ENCODE results near the gene TEX51.

TEX51 gene

DNA sequence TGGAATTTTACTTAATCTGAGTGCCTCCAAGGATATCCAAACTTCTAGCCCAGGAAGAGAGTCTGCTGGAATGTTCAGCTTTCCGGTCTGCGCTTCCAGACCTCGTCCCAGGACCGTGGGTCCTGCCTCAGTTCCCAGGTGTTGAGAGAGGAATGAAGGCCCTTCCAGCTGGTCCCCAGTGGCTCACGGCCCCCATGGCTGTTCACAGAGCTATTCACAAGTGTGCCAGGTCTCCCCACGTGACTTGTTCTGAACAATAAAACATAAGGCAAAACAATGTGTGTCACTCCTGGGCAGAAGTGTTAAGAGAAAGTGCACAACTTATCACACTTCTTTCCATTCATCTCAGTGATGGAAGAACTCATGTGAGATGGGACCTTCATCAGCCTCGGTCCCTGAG is 20.1 kb upstream of the TEX51 start:
- no peak for DNase-seq (ENCODE audit: low read depth in 1 of 2, low spot score in 1 of 2)

DNA sequence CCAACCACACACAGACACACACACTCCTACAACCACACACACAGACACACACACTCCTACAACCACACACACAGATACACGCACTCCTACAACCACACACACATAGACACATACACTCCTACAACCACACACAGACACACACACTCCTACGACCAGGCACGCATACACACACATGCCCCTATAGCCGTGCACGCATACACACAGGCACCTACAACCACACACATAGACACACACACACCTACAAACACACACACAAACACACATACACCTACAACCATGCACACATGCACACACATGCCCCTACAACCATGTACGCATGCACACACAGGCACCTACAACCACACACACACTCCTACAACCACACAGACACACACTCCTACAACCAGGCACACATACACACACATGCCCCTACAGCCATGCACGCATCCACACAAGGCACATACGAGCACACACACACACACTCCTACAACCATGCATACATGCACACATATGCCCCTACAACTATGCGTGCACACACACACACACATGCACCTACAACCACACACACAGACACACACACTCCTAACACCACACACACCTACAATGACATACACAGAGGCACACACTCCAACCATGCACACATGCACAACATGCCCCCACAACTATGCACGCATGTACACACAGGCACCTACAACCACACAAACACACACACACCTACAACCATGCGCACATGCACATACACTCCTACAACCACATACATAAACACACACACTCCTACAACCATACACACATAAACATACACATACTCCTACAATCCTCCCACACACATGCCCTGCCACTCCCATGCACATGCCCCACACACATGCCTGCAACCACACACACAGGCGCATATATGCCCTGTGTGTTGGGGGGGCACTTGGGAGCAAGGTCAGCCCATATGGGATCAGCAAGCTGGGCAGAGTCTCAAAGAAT is 19.1 kb upstream of the TEX51 start:
- DNase-seq (ENCODE audit: low read depth in 1 of 2, low spot score in 1 of 2), result no peak

DNA sequence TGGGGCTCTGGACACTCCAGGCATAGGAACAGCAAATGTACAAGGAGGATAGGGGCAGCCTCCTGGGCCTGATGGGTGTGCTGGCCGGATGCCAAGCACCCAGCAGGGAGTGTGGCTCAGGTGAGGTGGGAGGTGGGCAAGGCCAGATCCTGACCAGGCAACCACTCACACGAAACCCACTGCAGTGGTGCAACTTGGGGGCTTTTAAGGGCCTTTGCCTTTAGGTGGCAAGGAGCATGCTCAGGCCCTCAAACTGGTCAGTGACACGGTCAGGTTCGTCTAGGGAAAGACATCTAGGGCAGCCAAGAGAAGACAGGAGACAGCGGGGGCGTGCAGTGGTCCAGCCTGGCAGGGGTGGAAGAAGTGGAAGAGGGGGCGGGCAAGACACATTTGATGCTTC is 18.4 kb upstream of the TEX51 start:
- no peak for DNase-seq (ENCODE audit: low read depth in 1 of 2, low spot score in 1 of 2)

DNA sequence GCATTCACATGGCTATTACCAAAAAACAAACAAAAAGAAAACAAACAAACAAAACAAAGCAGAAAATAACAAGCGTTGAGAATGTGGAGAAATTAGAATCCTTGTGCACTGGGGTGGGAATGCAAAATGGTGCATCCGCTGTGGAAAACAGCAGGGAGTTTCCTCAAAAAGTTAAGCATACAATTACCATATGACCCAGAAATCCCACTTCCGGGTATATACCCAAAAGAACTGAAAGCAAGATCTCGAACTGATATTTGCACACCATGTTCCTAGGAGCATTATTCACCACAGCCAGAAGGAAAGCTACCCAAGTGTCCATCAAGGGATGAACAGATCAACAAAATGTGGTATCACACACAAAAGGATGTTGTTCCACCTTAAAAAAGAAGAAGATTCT is 17.9 kb upstream of the TEX51 start:
- no peak for DNase-seq (ENCODE audit: low read depth in 1 of 2, low spot score in 1 of 2)

DNA sequence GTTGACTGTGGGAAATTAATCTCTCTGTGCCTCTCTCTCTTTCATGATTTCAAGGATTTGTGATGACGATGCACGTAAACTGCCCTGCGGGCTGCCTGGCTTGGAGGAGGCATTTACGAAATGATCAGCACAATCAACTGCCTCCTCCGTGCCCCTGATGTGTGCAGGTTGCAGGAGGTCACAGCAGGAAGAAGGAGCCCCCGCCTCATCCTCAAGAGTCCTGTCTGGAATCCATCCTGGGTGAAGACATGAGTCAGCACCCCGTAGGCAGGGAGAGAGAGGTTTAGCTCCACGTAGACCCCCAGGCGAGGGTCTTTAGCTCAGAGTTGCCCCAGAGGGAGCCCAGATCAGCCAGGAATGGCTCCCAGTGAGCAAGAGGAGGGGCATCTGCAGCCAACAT is 17.1 kb upstream of the TEX51 start:
- no peak for DNase-seq (ENCODE audit: low read depth in 1 of 2, low spot score in 1 of 2)

DNA sequence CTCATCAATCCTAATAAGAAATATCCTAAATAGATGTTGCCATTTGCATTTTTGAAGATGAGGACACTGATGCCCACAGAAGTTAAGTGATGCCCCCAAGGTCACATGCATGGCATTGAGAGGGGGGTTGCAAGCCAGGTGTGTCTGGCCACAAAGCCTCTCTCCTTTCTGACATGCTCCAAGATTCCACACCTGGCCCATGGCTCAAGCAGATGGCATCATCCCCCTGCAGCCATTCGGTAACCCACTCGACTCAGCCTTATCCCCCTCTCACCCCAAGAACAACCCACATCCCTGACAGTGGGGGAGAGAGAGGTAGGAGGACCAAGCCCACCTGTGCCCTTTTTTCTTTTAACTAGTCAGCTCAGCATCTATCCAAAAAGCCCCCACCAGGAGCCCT is 16.5 kb upstream of the TEX51 start:
- DNase-seq (ENCODE audit: low read depth in 1 of 2, low spot score in 1 of 2), result no peak

DNA sequence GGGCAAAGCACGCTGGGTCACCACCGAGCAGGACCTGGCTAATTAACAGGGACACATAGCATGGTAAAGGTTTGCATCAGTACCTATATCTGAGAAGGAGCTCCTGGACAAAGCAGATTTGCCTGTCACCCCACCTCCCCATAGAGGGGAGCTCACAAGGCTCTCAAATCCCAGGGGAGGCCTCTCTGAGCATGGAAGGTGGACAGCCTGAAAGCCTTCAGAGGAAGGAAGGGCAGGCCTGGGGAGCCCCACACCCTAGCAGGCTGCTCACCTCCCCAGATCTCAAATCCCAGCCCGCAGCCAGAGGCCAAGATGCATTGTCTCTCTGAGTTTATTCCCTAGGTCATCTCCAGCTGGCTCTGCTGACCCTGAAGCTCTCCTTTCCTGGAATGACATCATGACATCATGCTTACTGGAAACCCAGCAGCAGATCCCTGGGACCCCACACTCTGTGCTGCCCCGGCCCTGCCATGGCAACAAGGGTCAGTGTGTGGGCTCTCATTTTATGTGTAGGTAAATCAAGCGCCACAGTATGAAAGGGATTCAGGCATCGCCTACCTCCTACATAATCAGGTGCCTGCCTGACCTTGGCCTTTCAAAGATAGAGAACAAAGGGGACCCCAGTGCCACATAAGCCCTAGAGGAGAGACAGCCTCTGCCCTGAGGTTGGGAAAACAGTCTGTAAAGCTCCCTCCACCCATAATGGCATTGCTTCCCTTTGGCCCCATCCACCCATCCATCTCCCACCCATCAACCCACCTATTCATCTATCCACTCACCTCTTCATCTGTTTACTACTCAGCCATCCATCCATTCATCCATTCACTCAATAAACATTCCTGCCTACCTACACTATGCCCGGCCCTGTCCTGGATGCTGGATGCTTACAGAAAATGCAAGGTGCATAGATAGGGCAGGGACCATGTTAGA is 15.7 kb upstream of the TEX51 start:
- no peak for DNase-seq (ENCODE audit: low read depth in 1 of 2, low spot score in 1 of 2)

DNA sequence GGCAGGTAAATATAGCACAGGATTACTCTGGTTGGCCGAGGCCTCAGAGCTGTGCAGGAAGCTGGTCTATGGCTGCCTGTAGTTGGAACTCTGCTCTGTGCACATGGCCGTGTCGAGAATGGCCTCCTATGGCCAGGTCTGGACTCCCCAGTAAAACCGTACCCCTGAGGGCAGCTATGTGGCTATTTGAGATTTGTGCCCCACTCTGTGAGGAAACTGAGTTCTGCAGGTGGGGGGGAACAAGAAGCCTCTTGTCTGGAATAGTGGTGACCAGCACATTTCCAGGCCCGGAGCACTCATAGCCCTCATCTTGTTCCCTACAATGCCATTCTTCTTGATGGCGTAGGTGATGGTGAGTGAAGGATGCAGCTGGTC is 15.0 kb upstream of the TEX51 start:
- no peak for DNase-seq (ENCODE audit: low read depth in 1 of 2, low spot score in 1 of 2)

DNA sequence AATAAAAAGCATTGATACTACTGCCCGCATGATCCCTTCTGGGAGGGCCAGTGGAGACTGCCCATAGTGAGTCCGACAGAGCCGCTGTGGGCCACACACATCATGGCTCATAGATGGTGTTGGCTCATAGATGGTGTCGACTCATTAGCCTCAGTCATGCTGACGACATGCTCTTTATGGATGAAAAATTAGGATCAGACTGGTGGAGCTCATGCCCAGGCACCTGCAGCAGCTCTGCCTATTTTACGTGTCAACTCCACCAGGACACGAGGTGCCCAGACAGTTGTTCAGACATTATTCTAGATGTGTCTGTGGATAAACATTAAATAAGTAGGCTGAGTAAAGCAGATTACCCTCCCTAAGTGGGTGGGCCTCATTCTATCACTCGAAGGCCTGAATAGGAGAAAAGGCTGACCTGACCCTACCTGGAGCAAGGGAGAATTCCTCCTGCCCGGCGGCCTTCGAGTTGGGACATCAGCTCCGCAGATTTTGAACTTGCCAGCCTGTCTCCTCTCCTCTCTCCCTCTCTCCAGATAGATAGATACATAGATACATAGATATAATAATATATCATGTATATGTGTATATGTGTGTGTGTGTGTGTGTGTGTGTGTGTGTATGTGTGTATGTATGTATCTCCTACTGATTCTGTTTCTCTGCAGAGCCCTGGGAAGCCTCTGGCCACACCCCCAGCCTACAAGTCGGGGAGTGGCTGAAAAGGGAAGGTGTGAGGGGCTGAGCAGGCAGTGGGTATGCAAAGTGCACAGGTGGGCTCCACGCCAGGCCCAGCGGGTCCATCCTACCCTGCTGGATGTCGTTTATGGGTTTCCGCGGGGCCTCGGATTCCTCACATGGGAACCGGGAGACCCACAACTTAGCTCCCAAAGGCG is 13.6 kb upstream of the TEX51 start:
- no peak for DNase-seq (ENCODE audit: low read depth in 1 of 2, low spot score in 1 of 2)

DNA sequence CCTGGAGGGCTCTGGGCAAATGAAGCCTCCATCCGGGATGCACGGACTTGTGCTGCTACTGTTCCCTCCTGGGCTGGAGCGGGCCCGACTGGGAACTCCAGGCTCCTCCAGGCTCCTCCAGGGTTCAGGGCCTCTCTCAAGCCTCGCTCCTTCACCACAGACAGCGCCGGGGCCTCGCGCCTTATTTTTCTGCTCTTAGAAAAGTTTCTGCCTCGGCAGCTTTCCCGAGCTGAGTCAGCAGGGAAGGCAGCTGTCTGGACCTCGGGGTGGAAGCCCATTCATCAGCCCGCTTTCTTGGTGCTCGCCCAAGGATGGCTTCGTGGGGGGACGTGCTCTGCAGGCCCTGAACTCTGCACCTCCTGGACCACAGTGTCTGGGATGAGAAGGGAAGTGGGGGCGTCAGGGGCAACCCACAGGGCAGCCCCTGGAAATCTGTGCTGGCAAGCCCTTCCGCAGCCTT is 12.9 kb upstream of the TEX51 start:
- no peak for DNase-seq (ENCODE audit: low read depth in 1 of 2, low spot score in 1 of 2)

DNA sequence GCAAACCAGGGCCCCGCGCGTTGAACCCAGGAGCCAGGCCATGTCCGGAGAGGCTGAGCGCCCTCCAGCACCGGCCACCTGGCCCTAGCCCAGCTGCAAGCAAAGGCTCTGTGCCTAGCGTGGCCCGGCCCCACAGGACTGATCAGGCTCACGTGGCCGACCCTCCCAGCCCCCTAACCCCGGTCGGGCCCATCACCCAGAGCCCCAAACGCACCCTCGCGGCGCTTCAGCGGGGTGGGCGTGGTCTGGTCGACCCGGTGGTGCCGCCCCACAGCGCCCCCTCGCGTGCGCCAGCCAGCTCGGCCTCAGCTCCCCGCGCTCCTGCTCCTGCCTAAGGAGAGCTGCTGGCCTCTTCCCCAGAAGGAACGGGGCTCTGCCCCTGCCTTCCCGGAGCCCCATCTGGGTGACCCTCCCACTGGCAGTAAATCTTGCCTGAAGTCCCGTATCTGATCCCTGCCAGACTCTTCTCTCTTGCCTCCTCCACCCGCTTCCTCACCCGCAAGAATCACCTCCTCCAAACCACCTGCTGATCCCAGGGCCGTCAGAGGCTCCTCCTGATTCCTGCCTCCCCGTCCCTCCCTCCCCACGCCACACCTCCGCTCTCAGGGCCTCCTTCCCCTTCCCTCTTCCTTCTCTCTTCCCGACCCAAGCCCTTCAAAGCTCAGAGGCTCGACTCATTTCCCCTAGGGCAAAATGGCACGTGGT is 12.3 kb upstream of the TEX51 start:
- DNase-seq (ENCODE audit: low read depth in 1 of 2, low spot score in 1 of 2), result peak in 1 of 2 donors; percentile 24

DNA sequence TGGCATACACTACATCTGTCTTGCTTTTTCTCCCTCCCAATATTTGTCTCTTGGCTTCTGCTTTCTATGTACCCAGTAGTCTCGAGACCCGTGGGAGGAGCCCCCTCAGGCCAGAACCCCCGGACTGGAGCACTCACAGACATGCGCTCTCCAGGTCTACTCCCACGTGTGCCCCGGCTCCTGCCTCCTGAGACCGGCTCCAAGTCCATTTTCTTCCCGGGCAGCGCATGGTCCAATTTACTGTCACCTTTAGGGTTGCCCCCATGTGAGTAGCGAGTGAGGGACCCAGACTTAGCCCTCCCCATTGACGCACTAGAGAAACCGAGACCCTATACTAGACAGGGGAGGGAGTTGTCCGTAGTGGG is 11.8 kb upstream of the TEX51 start:
- no peak for DNase-seq (ENCODE audit: low read depth in 1 of 2, low spot score in 1 of 2)

DNA sequence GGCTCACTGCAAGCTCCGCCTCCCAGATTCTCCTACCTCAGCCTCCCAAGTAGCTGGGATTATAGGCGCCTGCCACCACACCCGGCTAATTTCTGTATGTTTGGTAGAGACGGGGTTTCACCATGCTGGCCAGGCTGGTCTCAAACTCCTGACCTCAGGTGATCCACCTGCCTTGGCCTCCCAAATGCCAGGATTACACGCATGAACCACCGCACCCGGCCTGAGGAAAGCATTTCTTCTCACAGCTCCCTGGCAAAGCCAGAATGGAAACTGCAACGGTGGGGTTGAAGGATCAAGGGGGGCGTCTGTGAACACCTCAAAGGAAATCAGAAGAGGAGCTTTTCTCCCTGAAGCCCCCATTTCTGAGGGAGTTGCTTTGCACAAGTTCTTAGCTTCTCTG is 11.2 kb upstream of the TEX51 start:
- no peak for DNase-seq (ENCODE audit: low read depth in 1 of 2, low spot score in 1 of 2)

DNA sequence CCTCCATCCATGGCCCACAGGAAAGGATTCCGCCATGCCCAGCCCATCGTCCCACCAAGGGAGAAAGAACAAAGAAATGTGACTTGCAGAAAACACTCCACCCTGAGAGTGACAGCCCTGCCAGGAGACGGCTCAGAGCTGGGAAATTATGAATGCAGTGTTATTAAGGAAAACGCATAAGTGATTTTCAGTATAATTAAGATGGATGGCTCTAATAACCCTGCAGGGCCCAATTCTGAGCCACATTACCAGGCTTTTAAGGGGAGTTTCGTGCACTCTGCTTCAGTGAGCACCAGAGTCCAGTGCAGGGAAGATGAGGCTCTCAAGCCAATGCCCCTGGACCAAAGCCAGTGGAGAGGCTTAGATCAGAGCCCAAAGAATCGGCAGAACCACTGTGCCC is 10.6 kb upstream of the TEX51 start:
- DNase-seq (ENCODE audit: low read depth in 1 of 2, low spot score in 1 of 2), result no peak

DNA sequence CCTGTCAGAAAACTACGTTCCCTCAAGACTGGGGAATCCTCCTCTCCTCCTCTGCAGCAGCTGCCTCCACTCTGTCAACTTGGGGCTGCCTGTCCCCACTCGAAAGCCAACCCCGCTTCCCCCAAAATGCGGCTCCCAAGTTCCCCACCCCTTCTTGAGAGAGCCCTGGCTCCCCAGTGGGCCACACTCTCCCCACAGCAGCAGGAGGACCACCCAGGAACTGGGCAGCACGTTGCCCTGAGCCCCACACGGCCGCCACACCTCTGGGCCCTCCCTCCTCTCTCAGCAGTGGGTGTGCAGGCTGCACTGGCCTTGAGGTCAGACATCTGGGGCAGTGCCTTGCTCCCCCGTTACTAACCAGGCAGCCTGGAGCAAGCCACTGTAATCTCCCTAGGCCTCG is 9.6 kb upstream of the TEX51 start:
- no peak for DNase-seq (ENCODE audit: low read depth in 1 of 2, low spot score in 1 of 2)

DNA sequence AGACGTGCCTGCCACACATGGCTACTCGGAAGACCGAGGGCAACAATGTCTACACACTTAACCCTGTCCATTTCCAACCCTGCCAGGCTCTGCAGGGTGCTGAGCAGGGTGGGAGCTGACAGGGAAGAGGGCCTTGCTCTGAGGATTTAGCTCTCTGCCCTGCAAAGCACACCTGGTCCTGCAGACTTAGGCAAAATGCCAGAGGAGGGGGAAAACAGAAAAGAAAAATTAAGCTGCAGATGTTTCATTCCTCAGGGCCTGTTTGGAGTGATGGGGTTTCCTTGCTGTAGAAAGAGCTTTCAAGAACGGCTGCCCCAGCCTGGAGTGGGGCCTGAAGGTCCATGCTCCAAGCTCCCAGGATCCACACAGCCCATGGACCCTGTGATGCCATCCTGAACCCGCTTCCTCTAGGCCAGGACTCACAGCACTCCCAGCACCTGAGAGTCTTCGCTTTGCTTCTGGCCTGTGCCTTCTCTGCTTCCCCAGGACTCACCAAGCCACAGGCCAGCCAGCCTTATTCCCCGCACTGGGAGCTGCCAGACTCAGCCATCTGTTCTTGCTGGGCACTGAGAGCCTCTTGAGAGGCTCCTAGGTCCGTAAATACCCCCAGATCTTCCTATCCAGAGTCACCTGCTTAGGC is 9.1 kb upstream of the TEX51 start:
- no peak for DNase-seq (ENCODE audit: low read depth in 1 of 2, low spot score in 1 of 2)

DNA sequence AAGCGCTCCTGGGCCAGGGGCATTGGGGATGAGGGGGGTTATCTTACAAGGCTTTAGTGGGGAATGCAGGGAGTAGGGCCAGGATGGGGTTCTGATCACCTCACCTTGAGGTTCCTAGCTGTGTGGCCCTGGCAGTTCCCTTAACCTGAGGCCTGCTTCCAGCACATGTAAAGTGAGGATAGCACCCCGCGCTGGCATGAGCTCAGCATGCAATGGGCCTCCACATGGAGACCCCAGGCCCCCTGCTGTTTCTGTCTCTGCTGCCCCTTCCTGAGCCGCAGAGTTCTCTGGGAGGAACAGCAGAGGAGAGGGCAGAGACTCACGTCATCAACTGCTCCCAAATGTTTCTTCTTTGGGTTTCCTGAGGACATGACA is 8.6 kb upstream of the TEX51 start:
- DNase-seq (ENCODE audit: low read depth in 1 of 2, low spot score in 1 of 2), result no peak

DNA sequence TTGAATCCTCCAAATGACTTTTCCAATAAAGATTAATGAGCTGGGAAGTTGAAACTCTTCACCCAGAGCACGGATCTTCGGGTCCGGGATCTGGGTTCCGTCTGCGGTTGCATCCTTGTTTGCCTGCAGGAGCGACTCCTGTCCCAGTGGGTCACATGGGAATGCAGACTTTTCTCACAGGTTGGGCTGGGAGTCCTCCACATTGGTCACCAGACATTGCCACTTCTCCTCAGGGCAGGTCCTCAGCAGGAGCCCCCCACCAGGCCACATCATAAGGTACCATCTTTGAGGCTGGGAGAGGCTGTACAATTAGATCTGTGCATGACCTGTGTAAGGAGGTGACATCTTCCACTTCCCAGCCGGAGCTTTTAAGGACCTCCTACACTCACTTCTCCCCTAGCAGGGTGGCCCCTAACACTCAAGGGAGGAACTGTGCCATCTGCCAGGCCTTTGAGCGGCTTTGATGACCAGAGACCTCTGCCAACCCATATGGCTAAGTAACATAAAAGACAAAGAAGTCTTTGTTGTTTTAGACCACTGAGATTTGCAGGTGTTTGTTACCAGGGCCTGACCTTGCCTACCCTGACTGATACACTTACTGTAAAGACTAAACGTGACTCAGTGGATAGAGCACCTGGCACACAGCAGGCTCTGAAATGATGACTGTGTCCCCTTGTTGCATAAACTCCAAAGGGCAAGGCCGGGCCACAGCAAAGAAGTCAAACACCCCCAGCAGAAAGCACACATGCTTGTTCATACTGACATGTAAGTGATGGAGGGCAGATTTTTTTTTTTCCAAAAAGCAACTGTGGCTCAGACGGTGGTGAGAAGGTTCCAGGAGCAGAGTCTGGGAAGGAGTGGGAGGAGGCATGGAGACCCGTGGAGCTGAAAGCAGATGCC is 7.9 kb upstream of the TEX51 start:
- DNase-seq (ENCODE audit: low read depth in 1 of 2, low spot score in 1 of 2), result no peak

Measured in stimulated activated CD4-positive, alpha-beta T cell treated with anti-CD3 and anti-CD28 coated beads, Interleukin-15, amount 100 ng/mL, for 1 hour (primary cell).